Smooth muscle cell (in vitro differentiated cells): ENCODE data around the gene PLK5. TPM values are rescaled to one million over a fixed set of nuclear protein-coding genes. Genes with fewer than 3 reads are reported as not detected.
"Not testable (repeated sequence)": the region's sequence is repeated elsewhere in the genome, so short reads cannot be mapped to it uniquely, and the experiment has no call there.

Experiments used
- DNase-seq: peaks from one replicate; lab custom pipeline; 2025; ENCODE audit not compliant: unreplicated experiment; lab: John Stamatoyannopoulos, UW
- H2AFZ ChIP-seq: fragments of 200-600 bp; sonication (generic); 2 replicates; pipeline ENCODE4 v1.6.0; 2016; ENCODE audit warnings: antibody characterized with exemption, low read depth, mild to moderate bottlenecking
- H3F3A ChIP-seq: fragments of 200-600 bp; sonication (generic); 2 replicates; pipeline ENCODE4 v1.6.0; 2017; ENCODE audit warnings: antibody characterized with exemption, low read depth
- H3K27ac ChIP-seq: fragments of 200-600 bp; sonication (generic); 2 replicates; pipeline ENCODE4 v1.5.1; 2016; ENCODE audit warnings: low read depth, mild to moderate bottlenecking
- H3K27me3 ChIP-seq: fragments of 200-600 bp; sonication (generic); 2 replicates; pipeline ENCODE4 v1.6.1; 2016; ENCODE audit warnings: low read depth, mild to moderate bottlenecking
- H3K36me3 ChIP-seq: fragments of 200-600 bp; sonication (generic); 2 replicates; pipeline ENCODE4 v1.5.1; 2016; ENCODE audit warnings: low read depth
- H3K4me1 ChIP-seq: fragments of 200-600 bp; sonication (generic); 2 replicates; pipeline ENCODE4 v1.5.1; 2016; ENCODE audit warnings: low read depth
- H3K4me2 ChIP-seq: fragments of 200-600 bp; sonication (generic); 2 replicates; pipeline ENCODE4 v1.6.0; 2016; ENCODE audit warnings: mild to moderate bottlenecking
- H3K4me3 ChIP-seq: fragments of 200-600 bp; sonication (generic); 2 replicates; pipeline ENCODE4 v1.5.1; 2016; ENCODE audit warnings: mild to moderate bottlenecking
- H3K79me2 ChIP-seq: fragments of 200-600 bp; sonication (generic); 2 replicates; pipeline ENCODE4 v1.6.0; 2016; ENCODE audit warnings: low read depth, mild to moderate bottlenecking
- H3K9ac ChIP-seq: fragments of 200-600 bp; sonication (generic); 2 replicates; pipeline ENCODE4 v1.6.0; 2016; ENCODE audit warnings: low read depth
- H3K9me3 ChIP-seq: fragments of 200-600 bp; sonication (generic); replicated peaks from 2 replicates; pipeline ENCODE4 v1.5.1; 2016; ENCODE audit warnings: low read depth
- H4K20me1 ChIP-seq: fragments of 200-600 bp; sonication (generic); 2 replicates; pipeline ENCODE4 v1.6.0; 2016; ENCODE audit warnings: low read depth
- CTCF ChIP-seq: fragments of 200-600 bp; sonication (generic); IDR thresholded peaks from 2 replicates; pipeline ENCODE4 v1.5.1; 2017; ENCODE audit warnings: borderline replicate concordance, mild to moderate bottlenecking, antibody characterized with exemption; ENCODE audit not compliant: insufficient read depth, poor library complexity, severe bottlenecking
- WGBS: methylation state at CpG from one replicate; pipeline ENCODE4 v1.1.7; 2016; ENCODE audit warnings: low lambda C conversion rate; 5-methylcytosine and 5-hydroxymethylcytosine counted together
- polyA plus RNA-seq: library from polyadenylated mRNA; unstranded; fragments of >200 nt; fragmentation: Nextera tagmentation; extraction: Ambion mirVana; gene quantifications from 2 replicates; pipeline ENCODE4 v1.2.1, GENCODE V29; 2016
- total RNA-seq: library from RNA; depleted of rRNA; stranded (reverse); fragments of >200 nt; gene quantifications from 2 replicates; pipeline ENCODE4 v1.2.3, GENCODE V29; 2014

The PLK5 gene
- total and polyA plus RNA-seq, 2 experiments from 2014 or later, result not detected

- no peaks in the 10 kb centered on the region for H3K36me3 ChIP-seq
- no peaks in the 10 kb centered on the region for H3K9me3 ChIP-seq
- H3F3A ChIP-seq, result no peaks in the 10 kb centered on the region
- no peaks in the 10 kb centered on the region for H3K27me3 ChIP-seq
- no peak overlapping the region for H3K4me2 ChIP-seq
- no peak overlapping the region for H2AFZ ChIP-seq
- WGBS, result 86% methylated on average over 16 of the region's 23 CpGs
- H4K20me1 ChIP-seq, result no peaks in the 10 kb centered on the region
- no peak overlapping the region for H3K9ac ChIP-seq
- H3K79me2 ChIP-seq, result no peaks in the 10 kb centered on the region
- H3K27ac ChIP-seq, result no peak overlapping the region
- TF ChIP-seq CTCF, result no peak
- DNase-seq, result no peak
- H3K4me3 ChIP-seq, result no peak overlapping the region
- no peaks in the 10 kb centered on the region for H3K4me1 ChIP-seq
Observed at GRCh38 chr19:1533510-1534150, 9.8 kb downstream of the PLK5 start.

GRCh38 chr19:1534972-1535371, 11.1 kb downstream of the PLK5 start:
- no peaks in the 10 kb centered on the region for H3K4me1 ChIP-seq
- no peaks in the 10 kb centered on the region for H4K20me1 ChIP-seq
- no peaks in the 10 kb centered on the region for H3K27me3 ChIP-seq
- no peaks in the 10 kb centered on the region for H3K36me3 ChIP-seq
- H3K27ac ChIP-seq, result no peak overlapping the region
- no peak overlapping the region for H3K4me3 ChIP-seq
- no peak overlapping the region for H2AFZ ChIP-seq
- H3K9me3 ChIP-seq, result no peaks in the 10 kb centered on the region
- no peaks in the 10 kb centered on the region for H3K79me2 ChIP-seq
- no peak for TF ChIP-seq CTCF
- WGBS, result 82% methylated on average over 14 of the region's 14 CpGs
- H3K4me2 ChIP-seq, result no peak overlapping the region
- no peak for DNase-seq
- no peaks in the 10 kb centered on the region for H3F3A ChIP-seq
- H3K9ac ChIP-seq, result no peak overlapping the region

- not testable (repeated sequence) for H3K4me2 ChIP-seq, H3F3A ChIP-seq, H3K9me3 ChIP-seq, H3K9ac ChIP-seq, H3K27ac ChIP-seq, H2AFZ ChIP-seq, H4K20me1 ChIP-seq, H3K27me3 ChIP-seq, DNase-seq, H3K4me3 ChIP-seq, H3K36me3 ChIP-seq, H3K4me1 ChIP-seq, H3K79me2 ChIP-seq
- 96% methylated on average over 7 of the region's 7 CpGs for WGBS
Observed at GRCh38 chr19:1535699-1536098, 11.8 kb downstream of the PLK5 start.

- Histone ChIP-seq H3K36me3 (no peaks in the 10 kb centered on the region), H3K27me3 (peaks cover 2% of the 10 kb centered on the region), H4K20me1 (no peaks in the 10 kb centered on the region), H3K9ac (no peak overlapping the region), H3K4me1 (no peaks in the 10 kb centered on the region), H3F3A (no peaks in the 10 kb centered on the region), H3K79me2 (no peaks in the 10 kb centered on the region), H3K27ac (no peak overlapping the region), H3K9me3 (no peaks in the 10 kb centered on the region), H2AFZ (no peak overlapping the region), H3K4me2 (no peak overlapping the region), H3K4me3 (no peak overlapping the region)
- DNase-seq, result no peak
- WGBS, result 63% methylated on average over 15 of the region's 15 CpGs
- TF ChIP-seq CTCF, result no peak
Observed at GRCh38 chr19:1538978-1539377, 15.1 kb downstream of the PLK5 start.

- not testable (repeated sequence) for H3K4me2 ChIP-seq, H3K9me3 ChIP-seq, DNase-seq, H3K27me3 ChIP-seq, H4K20me1 ChIP-seq, H3K27ac ChIP-seq, H2AFZ ChIP-seq, H3K79me2 ChIP-seq, H3K4me3 ChIP-seq, H3K4me1 ChIP-seq, H3K36me3 ChIP-seq, H3F3A ChIP-seq, H3K9ac ChIP-seq
- 94% methylated on average over 11 of the region's 11 CpGs for WGBS
Observed at GRCh38 chr19:1539749-1540148, 15.9 kb downstream of the PLK5 start.
